Tibial nerve (tissue), 4 donors: ENCODE results near the gene SMARCA4.

Source experiments
- EP300 ChIP-seq, 2 donors: sonication (generic); formaldehyde crosslinking; IDR thresholded peaks; one replicate each; pipeline ENCODE4 v1.6.1; 2017; ENCODE audit warnings: antibody characterized with exemption in 2 of 2, mild to moderate bottlenecking in 1 of 2
- POLR2A ChIP-seq, 2 donors: fragments of 450-650 bp; IDR thresholded peaks; one replicate each; pipeline ENCODE4 v1.6.1; 2017; ENCODE audit warnings: antibody characterized with exemption in 2 of 2, mild to moderate bottlenecking in 2 of 2, moderate library complexity in 2 of 2
- TF ChIP-seq, protein P1 (sequence below), 5 experiments: fragments of 200-600 bp in 3 of 5; fragments of 450-650 bp in 2 of 5; sonication (generic) in 3 of 5; IDR thresholded peaks; one replicate each; pipeline ENCODE4 v1.5.1; 2016 to 2019; ENCODE audit warnings: antibody characterized with exemption in 5 of 5, mild to moderate bottlenecking in 3 of 5, moderate library complexity in 2 of 5

DNA sequence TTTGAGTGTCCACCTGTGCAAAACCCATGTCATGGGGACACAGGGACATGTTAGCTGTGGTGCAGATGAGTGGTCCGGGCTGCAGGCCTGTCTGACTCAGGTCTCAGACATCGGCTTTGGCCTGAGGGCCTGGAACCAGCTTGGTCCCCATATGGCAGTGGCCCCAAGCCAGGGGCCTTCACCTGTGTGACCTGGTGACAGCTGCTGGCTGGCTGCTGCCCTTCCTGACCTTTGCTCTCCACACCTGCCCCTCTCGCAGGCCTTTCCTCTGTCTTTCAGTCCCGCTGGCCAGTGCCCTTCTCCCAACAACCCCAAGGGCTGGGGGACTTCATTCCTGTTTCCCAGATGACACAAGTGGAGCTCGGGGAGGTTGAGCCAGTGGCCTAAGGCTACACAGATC is 105.5 kb downstream of the SMARCA4 start:
- TF ChIP-seq POLR2A (IDR thresholded peaks at IDR 0.05) (no peak), EP300 (IDR thresholded peaks at IDR 0.05) (no peak)
- TF ChIP-seq, protein P1, sequence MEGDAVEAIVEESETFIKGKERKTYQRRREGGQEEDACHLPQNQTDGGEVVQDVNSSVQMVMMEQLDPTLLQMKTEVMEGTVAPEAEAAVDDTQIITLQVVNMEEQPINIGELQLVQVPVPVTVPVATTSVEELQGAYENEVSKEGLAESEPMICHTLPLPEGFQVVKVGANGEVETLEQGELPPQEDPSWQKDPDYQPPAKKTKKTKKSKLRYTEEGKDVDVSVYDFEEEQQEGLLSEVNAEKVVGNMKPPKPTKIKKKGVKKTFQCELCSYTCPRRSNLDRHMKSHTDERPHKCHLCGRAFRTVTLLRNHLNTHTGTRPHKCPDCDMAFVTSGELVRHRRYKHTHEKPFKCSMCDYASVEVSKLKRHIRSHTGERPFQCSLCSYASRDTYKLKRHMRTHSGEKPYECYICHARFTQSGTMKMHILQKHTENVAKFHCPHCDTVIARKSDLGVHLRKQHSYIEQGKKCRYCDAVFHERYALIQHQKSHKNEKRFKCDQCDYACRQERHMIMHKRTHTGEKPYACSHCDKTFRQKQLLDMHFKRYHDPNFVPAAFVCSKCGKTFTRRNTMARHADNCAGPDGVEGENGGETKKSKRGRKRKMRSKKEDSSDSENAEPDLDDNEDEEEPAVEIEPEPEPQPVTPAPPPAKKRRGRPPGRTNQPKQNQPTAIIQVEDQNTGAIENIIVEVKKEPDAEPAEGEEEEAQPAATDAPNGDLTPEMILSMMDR (IDR thresholded peaks at IDR 0.05) = no peak
